Measurements from ENCODE around the gene DACH2.

The DACH2 gene

GRCh38 chrX:86806786-86807185, 658.5 kb downstream of the DACH2 start:
- no peak for DNase-seq (ENCODE audit: low spot score)

DNA sequence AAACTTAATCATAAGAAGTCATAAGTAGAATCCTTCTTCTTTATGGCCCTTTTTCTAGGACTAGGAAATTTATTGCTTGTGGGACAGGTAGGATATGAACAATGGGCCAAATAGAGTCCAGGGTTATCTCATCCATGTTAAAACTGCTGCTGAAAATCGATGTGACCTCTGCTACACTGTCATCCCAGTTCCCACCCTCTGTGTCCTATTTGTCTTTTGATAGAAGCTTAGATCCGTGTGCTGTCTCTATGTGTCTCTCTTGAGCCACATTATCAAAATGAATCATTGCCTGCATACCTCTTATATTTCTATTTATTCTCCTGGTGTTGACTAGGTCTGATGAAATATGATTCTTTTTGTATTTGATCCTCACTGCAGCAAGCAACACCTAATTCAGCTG, 661.4 kb downstream of the DACH2 start:
- DNase-seq (ENCODE audit: low spot score), result no peak

- DNase-seq (ENCODE audit: low spot score), result no peak
These were observed 681.5 kb downstream of the DACH2 start for GRCh38 chrX:86829786-86830185.

DNA sequence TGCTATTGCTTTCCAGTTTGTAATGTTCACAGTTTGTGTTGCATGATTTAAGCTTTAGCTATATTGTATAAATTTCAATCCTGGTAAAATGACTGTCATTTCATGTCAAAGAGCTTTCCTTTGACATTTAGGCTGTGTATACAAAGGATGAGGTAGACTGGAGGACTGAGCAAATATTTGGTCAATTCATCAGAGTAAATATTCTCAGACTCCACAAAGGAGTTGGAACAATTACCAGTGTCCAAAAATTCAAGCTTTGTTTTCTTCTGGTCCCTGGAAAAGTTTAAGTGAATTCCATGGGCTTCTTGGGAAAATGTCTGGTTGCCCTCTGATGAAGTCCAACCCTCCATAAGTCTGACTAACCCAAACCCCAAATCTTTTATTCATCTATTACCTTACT, 682.4 kb downstream of the DACH2 start:
- DNase-seq (ENCODE audit: low spot score), result no peak

DNA sequence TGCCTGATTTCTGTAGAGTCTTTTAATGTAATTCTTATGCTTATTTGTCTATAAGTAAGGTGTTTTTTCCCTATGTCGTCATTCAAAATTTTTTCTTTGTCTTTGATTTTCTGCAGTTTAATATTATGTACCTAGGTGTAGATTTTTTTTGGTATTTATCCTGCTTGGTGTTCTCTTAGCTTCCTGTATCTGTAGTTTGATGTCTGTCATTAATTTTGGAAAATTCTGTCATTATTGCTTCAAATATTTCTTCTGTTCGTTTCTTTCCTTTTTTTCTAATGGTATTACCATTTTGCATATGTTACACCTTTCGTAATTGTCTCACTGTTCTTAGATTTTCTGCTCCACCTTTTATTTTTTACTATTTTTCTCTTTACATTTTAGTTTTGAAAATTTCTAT, 696.9 kb downstream of the DACH2 start:
- no peak for DNase-seq (ENCODE audit: low spot score)
